IPS-NIHi11 (cell line): ENCODE data around the gene ABTB2.
A peak's percentile ranks its signal among the peaks of the same experiment; 100 is the strongest.

Source experiments
- DNase-seq: peaks from one replicate; pipeline ENCODE4 v3.0.0; 2012; ENCODE audit warnings: mixed read lengths, low spot score

The ABTB2 gene

DNA sequence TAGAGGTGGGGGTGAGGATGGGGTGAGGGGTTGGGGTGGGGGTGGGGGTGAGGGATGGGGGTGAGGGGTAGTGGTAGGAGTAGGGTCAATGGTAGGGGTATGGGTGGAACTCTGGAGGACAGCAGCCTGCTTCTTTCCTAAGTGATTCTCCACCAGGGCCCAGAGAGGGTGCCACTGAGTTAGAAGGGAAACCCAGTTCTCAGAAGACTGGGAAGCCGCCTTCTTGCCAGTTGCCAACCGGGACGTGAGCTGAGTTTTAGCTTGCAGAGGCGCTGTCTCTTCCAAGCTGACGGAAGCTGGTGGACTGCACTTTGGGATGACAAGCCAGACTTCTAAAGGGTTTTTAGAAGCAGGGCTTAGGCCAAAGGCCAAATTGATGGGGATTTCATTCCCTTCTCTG, 148.0 kb downstream of the ABTB2 start:
- no peak for DNase-seq

DNA sequence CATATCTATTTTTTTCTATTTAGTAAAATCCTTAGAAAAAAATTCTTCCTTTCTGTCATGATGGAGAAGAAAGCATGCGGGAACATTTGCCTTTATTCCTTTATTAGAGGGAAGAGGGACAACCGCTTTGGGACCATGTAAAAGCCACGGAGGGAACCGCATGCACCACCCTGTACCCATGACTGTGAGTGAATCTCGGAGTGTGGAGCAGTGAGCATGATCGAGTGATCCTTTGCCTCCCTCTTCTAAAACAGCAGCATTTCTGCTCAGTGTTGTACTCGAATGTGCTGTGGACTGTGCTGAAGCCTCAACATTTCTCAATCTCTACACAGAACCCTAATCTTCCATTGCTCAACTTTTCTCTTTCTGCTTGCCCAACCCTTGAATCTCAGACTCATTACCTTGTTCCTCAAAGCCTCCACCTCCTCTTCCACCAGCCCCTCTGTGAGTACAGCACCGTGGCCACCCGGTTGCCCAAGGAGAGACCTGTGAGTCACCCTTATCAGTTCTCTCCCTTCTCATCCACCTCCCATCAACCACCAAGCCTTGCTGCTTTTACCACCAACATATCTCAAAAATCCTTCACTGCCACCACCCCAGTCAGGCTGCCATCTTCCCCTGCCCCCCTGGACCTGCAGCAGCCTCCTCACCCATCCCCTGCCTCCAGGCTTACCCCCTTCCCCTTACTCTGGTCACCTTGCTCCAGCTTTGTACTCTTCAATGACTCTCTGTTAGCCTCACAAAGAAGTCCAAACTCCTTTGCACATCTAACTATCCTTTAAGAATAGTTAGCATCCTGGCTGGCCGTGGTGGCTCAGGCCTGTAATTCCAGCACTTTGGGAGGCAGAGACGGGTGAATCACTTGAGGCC, 149.3 kb downstream of the ABTB2 start:
- no peak for DNase-seq

DNA sequence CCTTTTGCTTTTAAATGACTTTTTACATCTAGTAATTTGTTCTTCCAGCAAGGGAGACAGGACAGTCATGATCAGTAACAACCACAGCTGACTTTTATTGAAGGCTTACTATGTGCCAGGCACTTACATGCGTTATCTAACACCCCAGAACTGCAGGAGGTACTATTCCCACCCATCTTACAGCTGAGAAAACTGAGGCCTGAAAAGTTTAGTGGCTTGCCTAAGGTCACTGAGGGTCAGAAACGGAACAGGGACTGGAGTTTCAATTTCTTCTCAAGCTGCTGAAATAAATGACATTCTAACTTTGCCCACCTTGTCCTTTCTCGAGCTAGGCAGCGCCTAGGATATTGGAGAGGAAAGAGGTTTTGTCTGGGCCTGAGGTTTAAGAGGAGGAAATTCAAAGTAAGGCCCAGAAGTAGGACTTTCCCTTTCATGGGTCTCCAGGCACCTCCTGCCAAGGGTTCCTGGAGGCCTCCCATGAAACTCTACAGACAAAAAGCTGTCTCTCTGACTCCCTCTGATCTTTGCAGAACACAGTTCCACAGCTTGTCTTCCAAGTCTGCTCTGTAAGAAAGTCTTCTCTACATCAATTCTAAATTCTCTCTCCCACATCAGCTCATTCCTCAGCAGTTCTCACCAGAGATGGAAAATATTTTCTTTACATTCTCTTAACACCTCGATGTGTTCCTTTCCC, 150.2 kb downstream of the ABTB2 start:
- DNase-seq = no peak

DNA sequence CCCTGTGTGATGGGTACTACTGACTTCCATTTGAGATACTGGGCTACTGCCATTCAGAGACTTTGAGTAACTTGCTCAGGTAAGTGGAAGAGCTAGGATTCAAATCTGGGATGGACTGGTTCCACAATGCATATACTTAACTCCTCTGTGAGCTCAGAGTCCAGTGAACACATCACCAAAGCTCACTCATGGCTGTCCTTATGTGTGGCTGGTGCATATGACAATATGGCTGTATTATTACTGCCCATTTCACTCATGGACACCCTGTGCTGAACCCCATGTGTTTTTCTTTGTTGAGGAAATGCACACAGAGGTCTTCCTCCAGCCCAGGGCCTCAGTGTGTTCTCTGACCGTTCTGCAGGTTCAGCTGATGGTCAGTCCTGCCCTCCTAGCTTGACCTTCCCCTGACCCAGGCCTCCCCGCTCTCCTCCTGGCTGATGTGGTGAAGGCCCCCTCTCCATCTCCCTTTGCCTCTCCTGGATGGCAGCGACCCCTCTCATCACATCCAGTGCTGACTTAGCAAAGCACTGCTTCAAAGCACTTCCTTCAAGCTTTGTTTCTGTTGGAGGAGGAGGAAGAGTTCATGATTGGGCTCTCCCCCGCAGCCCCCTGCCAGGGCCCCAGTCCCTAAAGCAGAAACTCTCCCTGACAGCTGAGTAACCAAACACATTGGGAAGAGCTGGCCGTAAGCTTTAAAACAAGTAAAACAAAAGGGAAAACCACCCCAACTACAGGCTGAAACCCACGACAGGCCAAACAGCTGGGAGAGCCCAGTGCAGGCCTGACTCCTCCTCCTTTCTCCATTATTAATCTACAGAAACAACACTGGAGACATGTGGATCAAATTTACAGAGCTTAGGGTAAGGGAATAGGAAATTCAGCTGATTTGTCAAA, 151.2 kb downstream of the ABTB2 start:
- no peak for DNase-seq

DNA sequence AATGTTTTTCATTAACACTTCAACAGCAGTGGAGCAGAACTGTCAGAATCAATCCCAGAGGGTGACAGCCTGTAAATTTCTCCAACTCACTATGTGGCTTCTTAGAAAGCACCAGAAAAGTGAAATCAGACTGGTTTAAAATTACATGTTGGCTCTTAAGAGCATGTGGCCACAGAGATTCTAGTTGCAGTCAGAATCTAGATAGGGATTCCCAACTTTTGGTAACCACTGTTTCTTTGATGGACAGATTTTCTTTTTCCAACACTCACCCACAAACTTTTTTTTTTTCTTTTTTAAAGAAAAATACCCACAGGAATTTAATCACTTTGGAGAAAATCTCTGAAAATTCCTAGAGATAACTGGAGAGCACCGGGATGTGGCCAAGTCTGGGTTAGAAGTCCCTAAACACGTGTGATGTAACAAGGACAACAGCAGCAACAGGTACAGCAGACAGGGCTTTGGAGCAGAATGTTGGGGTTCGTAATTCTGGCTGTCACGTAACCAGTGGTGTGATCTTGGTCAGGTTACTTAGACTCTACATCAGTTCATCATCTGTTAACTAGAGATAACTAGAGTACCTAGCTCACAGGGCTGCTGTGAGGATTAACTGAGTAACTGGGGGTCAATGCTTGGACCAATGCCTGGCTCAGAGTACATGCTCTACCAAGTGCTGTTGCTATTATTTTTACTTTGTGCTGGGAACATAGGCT, 152.3 kb downstream of the ABTB2 start:
- no peak for DNase-seq

DNA sequence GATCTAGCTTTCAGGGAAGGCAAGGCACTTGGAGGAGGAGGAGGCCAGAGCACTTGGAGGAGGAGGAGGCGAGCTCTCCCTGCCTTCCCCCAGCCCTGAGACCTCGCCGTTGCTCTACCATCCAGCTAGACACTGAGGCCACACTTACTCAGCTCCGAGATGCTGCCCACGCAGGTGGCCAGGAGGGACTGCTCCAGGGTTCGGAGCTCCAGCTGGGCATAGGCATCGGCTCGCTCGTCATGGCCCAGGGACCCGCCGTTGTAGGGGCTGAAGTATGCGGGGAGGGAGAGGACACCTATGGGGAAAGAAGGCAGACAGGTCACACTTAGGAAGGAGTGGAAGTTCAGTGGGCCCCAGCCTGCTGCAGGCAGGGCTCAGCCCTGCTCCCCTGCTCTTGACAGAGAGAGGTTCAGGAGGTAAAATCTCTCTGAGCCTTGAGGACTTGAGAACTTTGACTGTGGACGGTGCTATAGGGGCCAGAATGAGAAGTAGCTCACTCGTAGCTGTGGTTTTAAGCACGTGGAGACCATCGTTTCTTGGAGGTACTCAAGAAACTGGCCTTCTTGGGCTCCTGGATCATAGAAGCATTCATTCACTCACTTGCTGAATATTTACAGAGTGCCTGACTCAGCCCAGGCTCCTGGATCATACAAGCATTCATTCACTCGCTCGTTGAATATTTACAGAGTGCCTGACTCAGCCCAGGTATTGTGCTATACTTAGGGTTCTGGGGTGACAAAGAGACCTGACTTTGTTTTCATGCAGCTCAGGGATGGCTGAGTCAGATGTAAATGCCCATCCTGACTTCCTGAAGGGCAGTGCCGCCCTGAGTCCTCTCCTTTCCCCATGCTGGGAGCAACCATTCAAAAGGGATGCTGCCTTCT, 153.2 kb downstream of the ABTB2 start:
- no peak for DNase-seq

DNA sequence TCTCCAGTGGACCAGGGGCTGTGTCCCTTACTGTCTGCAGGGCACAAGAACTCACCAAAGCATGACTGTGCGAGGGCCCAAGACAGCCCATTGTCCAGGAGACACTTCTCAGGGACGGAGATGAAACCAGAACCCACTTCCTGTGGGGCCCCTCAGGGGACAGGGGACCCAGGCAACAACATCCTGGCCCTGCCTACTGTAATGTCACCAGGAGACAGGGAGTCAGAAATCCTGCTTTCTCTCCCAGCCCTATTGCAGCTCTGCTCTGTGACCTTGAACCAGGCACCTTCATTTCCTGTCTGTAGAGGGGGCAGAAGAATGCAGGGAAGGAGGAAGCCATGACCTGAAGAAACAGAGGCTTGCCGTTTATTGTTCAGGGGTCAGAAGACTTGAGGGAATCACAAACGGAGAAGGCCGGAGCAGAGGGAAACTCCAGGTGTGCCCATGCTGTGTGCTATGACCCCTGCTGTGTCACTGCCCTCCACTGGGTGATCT, 154.4 kb downstream of the ABTB2 start:
- DNase-seq = no peak

DNA sequence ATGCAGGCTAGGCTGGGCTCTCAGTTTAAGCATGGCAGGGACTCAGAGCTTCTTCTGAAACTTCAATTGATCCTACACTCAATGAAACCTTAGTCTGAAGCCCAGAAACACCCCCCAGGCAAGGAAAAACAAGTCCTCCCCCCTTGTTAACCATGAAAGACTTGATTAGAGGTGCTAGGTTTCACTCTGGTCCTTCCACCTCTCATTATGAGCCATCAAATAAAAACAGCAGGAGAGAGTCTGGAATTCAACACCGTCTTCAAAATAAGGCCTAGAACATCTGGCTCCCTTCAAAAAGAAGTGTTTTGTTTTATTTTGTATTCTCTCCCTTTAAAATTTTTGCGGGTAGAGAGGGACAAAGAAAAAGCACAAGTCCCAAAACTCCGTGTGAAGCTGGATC, 156.7 kb downstream of the ABTB2 start:
- DNase-seq = no peak

DNA sequence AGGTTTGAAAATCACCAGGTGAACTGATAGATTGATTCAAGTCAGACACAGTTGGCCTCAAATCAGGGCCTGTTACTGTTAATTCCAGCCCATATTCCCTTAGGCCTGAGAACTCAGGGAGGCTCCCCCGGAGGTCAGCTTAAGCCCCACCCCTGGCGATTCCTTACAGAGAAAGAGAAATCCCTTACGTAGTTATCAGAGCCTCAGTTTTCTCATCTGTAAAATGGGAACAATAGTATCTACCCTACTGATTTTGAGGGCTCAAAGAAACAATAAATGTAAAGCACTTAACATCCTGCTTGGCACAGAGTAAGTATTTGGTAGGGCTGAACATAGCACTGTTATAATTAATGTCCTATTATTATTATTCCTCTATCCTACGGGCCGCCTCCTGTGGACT, 158.3 kb downstream of the ABTB2 start:
- no peak for DNase-seq

DNA sequence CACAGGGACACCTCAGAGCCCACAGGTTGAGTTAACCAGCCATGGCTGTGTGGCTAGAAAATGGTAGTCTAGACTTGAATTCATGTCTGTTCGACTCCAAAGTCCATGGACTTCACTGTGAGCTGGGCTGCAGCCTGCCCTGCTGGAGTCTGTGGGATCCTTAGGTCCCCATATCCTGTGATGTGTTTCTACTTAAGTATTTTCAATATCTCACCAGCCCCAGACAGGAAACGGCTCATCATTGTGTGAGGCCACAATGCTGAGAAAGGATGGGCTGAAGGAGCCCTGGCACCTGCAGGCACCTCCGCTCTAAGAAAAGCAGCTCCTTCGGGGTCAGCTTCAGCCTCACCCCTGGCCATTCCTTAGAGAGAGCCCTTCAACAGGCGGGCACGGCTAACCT, 159.3 kb downstream of the ABTB2 start:
- DNase-seq = no peak

DNA sequence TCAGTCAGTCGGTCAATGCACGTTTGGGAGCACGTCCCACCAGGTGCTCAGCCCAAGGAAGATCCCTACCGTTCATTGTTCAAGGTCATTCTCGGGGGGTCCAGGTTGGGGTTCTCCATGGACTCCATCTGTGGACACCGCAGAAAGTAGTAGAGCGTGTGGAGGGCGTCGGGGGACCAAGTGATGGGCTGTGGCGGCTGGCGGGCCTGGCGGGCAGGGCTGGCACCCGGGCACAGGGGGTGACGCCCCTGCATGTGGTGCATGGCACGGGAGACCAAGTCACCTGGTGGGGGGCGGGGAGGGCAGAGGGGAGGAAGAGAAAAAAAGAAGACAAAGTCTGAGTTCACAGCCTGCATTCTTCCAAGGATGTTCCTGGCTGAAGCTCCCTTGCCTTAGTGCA, 160.6 kb downstream of the ABTB2 start:
- DNase-seq = no peak

DNA sequence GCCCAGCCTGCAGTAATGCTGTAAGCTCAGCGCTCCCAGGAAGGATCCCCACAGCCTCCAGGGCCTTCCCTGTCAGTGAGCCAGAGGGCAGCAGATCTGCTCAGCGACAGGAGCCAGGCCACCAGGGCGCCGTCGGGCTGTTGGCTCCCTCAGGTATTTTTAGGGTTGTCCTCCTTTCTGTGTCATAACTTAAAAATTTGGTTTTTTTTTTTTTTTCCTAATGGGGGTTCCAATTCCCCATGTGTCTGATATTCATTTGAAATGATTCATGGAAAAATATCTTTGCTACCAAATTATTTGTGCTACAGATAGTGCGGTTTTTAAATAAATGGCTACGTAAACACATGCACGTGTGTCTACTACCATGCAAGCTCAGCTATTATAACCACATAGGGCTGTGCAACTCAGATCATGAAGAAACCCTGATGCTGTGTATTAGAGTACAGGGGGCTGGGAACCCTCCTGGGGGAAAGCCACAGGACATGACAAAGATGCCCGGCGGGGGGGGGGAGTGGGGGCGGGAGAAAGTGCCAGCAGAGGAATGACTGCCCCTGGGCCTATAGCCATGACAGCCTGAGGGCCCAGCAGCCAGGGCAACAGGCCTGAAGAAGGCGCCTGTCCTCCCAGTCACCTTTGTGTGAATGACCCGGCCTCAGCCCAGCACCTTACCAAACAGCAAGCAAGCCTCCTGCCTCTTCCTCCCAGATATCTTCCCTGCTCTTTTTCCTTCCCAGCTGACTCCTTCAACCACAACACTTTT, 163.1 kb downstream of the ABTB2 start:
- DNase-seq = peak; percentile 58

DNA sequence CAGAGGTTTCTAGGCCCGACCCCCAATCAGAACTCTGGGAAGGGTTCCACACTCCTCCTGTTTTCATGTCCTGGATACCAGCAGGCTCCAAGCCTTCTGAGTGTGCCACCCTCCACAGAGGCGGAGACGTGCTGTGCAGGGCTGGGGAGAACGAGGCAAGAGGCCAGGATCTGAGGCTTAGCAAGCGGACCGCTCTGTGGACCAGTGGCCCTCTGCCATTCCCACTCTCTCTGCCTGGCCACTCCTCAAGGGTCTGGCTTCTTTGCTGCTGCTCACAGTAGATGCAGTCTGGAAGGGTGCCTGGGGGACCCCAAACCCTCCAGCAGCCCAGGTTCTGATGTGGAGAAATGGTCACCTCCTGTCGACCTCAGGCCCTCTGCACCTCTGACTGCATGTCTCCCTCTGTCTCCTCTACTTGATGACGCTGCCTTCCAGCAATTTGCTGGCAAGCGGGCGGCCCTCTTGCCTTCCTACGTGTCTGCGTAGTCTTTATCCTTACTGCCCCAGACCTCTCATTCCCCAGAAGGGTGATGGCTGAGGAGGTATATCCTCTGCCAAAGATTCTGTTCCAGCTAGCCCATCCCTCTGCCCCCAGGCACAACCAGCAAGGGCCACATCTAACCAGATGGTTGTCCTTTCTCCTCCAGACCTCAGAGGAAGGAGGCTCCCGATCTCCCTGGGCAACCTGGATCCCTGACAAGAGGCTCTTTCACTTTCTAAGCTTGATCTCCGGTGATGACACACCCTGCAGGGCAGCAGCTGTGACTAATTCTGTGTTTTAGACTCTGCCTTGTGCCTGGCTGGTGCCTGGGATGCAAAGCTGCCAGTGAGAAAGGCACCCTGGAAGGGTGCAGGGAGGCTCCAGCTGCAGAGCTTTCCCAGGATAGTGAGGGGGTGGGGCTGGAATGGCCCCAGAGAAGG, 165.1 kb downstream of the ABTB2 start:
- no peak for DNase-seq

DNA sequence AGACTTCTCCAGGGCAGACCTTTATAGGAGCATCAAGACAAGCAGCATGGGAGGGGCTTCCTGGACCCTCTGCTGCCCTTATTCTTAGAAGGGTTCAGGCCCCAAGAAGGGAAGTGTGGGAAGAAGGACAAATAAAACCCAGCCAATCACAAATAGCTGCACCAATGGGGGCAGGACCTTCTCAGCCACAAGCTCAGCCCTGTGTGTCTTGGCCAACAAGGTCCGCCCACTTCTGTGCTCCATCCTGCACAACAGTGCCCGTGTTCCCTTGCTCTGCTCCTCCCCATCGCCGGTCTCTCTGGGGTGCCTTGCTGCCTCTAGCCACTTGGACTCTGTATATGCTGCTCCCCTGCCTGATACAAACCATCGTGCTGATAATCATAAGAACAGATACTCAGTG, 166.2 kb downstream of the ABTB2 start:
- peak; percentile 55 for DNase-seq

DNA sequence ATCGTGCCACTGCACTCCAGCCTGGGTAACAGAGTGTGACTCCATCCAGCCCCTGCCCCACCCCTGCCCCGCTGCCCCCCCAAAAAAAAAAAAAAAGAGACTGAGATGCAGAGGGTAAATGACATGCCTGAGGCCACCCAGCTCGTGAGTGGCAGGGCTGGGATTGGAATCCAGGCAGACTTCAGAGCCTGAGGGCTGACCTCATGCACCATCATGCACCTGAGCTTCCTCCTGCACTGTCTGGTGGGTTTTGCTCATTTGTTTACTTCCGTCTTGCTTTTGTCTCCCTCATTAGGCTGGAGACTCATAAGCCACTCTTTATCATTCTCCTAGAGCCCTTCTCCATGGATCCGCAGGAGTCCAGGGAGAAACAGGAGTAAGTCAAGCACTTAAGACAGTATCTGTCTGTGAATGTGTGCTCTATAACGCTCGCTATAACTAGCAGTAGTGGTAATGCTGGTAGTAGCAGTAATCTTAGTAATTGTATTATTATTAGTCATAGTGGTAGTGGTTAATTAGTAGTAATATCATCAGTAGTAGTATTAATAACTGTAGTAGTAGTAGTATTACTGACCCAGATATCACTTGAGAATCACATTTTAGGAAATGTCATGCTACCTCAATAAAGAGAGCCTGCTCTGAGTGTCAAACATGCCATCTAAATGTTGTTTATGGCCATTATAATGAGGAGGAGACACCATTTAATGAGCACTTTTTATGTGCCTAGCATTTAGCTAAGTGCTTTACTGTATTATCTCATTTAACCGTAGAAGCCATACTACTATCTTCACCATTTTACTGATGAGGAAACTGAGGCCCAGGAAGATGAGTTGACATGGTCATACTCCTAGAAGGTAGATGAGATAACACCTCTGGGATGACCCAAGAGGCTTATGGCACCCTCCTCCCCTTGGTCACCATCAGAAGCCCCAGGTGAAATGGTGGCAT, 167.3 kb downstream of the ABTB2 start:
- DNase-seq = no peak

DNA sequence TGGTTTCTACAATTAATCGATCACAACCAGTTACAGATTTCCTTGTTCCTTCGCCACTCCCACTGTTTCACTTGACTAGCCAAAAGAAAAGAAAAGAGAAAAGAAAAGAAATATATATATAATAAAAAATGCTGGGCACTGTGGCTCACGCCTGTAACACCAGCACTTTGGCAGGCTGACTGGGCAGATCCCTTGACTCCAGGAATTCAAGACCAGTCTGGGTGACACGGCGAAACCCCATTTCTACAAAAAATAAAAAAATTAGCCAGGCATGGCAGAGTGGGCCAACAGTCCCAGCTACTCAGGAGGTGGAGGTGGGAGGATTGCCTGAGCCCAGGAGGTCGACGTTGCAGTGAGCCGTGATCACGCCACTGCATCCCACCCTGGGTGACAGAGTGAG, 168.6 kb downstream of the ABTB2 start:
- no peak for DNase-seq

DNA sequence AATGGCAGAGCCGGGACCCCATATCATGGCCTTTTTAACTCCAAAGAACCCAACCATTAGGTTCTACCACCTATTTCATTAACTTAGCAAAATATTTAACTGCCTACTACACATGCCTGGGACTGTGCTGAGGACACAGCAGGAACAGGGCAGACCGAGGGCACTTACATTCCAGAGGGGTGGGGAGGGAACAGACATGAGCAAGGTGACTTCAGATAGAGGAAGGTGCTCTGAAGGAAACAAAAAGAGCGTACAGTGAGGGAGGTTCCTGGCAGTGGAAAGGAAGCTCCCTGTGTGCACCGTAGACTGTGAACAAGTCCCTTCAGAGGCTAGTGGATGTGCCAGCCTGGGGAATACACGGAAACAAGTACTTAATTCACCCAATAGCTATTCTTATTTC, 169.6 kb downstream of the ABTB2 start:
- DNase-seq = peak; percentile 31
